Trophoblast cell (in vitro differentiated cells and primary cell): ENCODE data around the gene FBXW5.

Source experiments
- DNase-seq, 2 donors: peaks; one replicate each; pipeline ENCODE4 v3.0.0-alpha.2; 2016
- H2AFZ ChIP-seq: 2 replicates; pipeline ENCODE4 v1.6.1; 2013; ENCODE audit warnings: low read length, moderate library complexity, mild to moderate bottlenecking; ENCODE audit not compliant: insufficient read depth, poor library complexity
- H2AK5ac ChIP-seq: 2 replicates; pipeline ENCODE4 v1.6.1; 2013; ENCODE audit warnings: mild to moderate bottlenecking, low read length
- H2BK120ac ChIP-seq: 2 replicates; pipeline ENCODE4 v1.6.1; 2013; ENCODE audit warnings: low read length, mild to moderate bottlenecking, moderate library complexity; ENCODE audit not compliant: insufficient read depth, poor library complexity
- H2BK12ac ChIP-seq: 2 replicates; pipeline ENCODE4 v1.6.1; 2013; ENCODE audit warnings: mild to moderate bottlenecking, low read length, moderate library complexity
- H2BK5ac ChIP-seq: 2 replicates; pipeline ENCODE4 v1.6.1; 2013; ENCODE audit warnings: low read length, low read depth, moderate library complexity, mild to moderate bottlenecking; ENCODE audit not compliant: poor library complexity
- H3K14ac ChIP-seq: 2 replicates; pipeline ENCODE4 v1.6.1; 2013; ENCODE audit warnings: mild to moderate bottlenecking, low read length
- H3K18ac ChIP-seq: 2 replicates; pipeline ENCODE4 v1.6.1; 2013; ENCODE audit warnings: mild to moderate bottlenecking, low read length
- H3K23ac ChIP-seq: 2 replicates; pipeline ENCODE4 v1.6.1; 2013; ENCODE audit warnings: low read length
- H3K27ac ChIP-seq: 2 replicates; pipeline ENCODE4 v1.5.1; 2013; ENCODE audit warnings: low read depth, mild to moderate bottlenecking, inconsistent platforms, low read length, moderate library complexity
- H3K27me3 ChIP-seq: 2 replicates; pipeline ENCODE4 v1.6.1; 2013; ENCODE audit warnings: inconsistent platforms, mild to moderate bottlenecking, low read length, moderate library complexity; ENCODE audit not compliant: insufficient read depth
- H3K36me3 ChIP-seq, 2 experiments: 1 replicate in 1 of 2; 2 replicates in 1 of 2; pipeline ENCODE4 v1.6.1; 2013; ENCODE audit warnings: low read length in 2 of 2, mild to moderate bottlenecking in 2 of 2, moderate library complexity in 1 of 2; ENCODE audit not compliant: insufficient read depth in 2 of 2, control insufficient read depth in 1 of 2
- H3K4ac ChIP-seq: 2 replicates; pipeline ENCODE4 v1.6.1; 2013; ENCODE audit warnings: low read depth, mild to moderate bottlenecking, low read length, moderate library complexity
- H3K4me1 ChIP-seq, 2 experiments: 1 replicate in 1 of 2; 2 replicates in 1 of 2; pipeline ENCODE4 v1.6.1; 2013; ENCODE audit warnings: low read length in 2 of 2, mild to moderate bottlenecking in 2 of 2, moderate library complexity in 1 of 2; ENCODE audit not compliant: insufficient read depth in 2 of 2, control insufficient read depth in 1 of 2
- H3K4me2 ChIP-seq: 2 replicates; pipeline ENCODE4 v1.6.1; 2013; ENCODE audit warnings: inconsistent platforms, mild to moderate bottlenecking, low read length, moderate library complexity
- H3K4me3 ChIP-seq: 2 replicates; pipeline ENCODE4 v1.5.1; 2013; ENCODE audit warnings: mild to moderate bottlenecking, low read depth, low read length, inconsistent platforms
- H3K79me1 ChIP-seq: one replicate; pipeline ENCODE4 v1.6.1; 2013; ENCODE audit warnings: low read length
- H3K79me2 ChIP-seq: 2 replicates; pipeline ENCODE4 v1.6.1; 2013; ENCODE audit warnings: low read length, mild to moderate bottlenecking; ENCODE audit not compliant: control insufficient read depth, insufficient read depth, poor library complexity
- H3K9ac ChIP-seq: 2 replicates; pipeline ENCODE4 v1.6.1; 2013; ENCODE audit warnings: mild to moderate bottlenecking, low read length
- H3K9me3 ChIP-seq: 2 replicates; pipeline ENCODE4 v1.6.1; 2013; ENCODE audit warnings: low read depth, mild to moderate bottlenecking, control low read depth, inconsistent platforms, low read length; ENCODE audit not compliant: insufficient read depth
- H4K12ac ChIP-seq: 2 replicates; pipeline ENCODE4 v1.6.1; 2013; ENCODE audit warnings: low read depth, mild to moderate bottlenecking, low read length, moderate library complexity
- H4K8ac ChIP-seq: 2 replicates; pipeline ENCODE4 v1.6.1; 2013; ENCODE audit warnings: low read depth, mild to moderate bottlenecking, low read length, moderate library complexity
- H4K91ac ChIP-seq: one replicate; pipeline ENCODE4 v1.6.1; 2013; ENCODE audit warnings: low read depth, mild to moderate bottlenecking, low read length, moderate library complexity
- WGBS: extraction: QIAGEN DNeasy Blood & Tissue Kit; methylation state at CpG from one replicate; pipeline ENCODE4 v1.1.7; 2013; ENCODE audit warnings: missing lambda C conversion rate; ENCODE audit not compliant: insufficient read length, insufficient coverage; ENCODE audit errors: extremely low coverage; 5-methylcytosine and 5-hydroxymethylcytosine counted together

The FBXW5 gene

GRCh38 chr9:136978073-136978864 is 33.7 kb upstream of the FBXW5 start:
- Histone ChIP-seq H3K4ac (no peak overlapping the region), H3K18ac (no peak overlapping the region), H2BK12ac (no peak overlapping the region), H3K4me3 (no peak overlapping the region), H2AK5ac (no peak overlapping the region), H3K9me3 (peaks cover 2% of the 10 kb centered on the region), H3K79me2 (no peaks in the 10 kb centered on the region), H2AFZ (peak overlapping the region; percentile 23), H2BK5ac (no peak overlapping the region), H4K91ac (no peak overlapping the region), H3K14ac (no peak overlapping the region), H3K79me1 (no peaks in the 10 kb centered on the region), H4K12ac (no peak overlapping the region), H4K8ac (peak overlapping the region; percentile 21), H3K4me2 (peak overlapping the region; percentile 58), H3K4me1 (peaks cover 0 to 2% of the 10 kb centered on the region in 2 experiments), H3K36me3 (no peaks in the 10 kb centered on the region), H3K27me3 (no peaks in the 10 kb centered on the region), H3K23ac (no peak overlapping the region), H2BK120ac (no peak overlapping the region), H3K9ac (no peak overlapping the region), H3K27ac (no peak overlapping the region)
- no CpG with 5 or more reads among the region's 78 CpGs for WGBS
- DNase-seq, result peak; percentile 17 to 50

GRCh38 chr9:136977649-136978072 is 33.1 kb upstream of the FBXW5 start:
- no CpG with 5 or more reads among the region's 33 CpGs for WGBS
- Histone ChIP-seq H3K9ac (no peak overlapping the region), H4K8ac (peak overlapping the region; percentile 21)

GRCh38 chr9:136977223-136977622 is 32.7 kb upstream of the FBXW5 start, which contains the start of gene PTGDS:
TSS of gene PTGDS (plus strand) at chr9:136977504. CDS start at chr9:136977579, 75 bp downstream.
- H3K9me3 ChIP-seq, result peaks cover 2% of the 10 kb centered on the region
- no peaks in the 10 kb centered on the region for H3K79me2 ChIP-seq
- no peak within 1 kb of the TSS for H4K12ac ChIP-seq
- H4K91ac ChIP-seq, result no peak within 1 kb of the TSS
- no peaks in the 10 kb centered on the region for H3K27me3 ChIP-seq
- H4K8ac ChIP-seq, result peak within 1 kb of the TSS; percentile 21
- no peak within 1 kb of the TSS for H3K9ac ChIP-seq
- peak within 1 kb of the TSS; percentile 58 for H3K4me2 ChIP-seq
- H3K36me3 ChIP-seq, result no peaks in the 10 kb centered on the region
- peak within 1 kb of the TSS; percentile 46 for H3K4me3 ChIP-seq
- H3K79me1 ChIP-seq, result peaks cover 4% of the 10 kb centered on the region
- no peak for DNase-seq
- no peak within 1 kb of the TSS for H2AK5ac ChIP-seq
- peaks cover 0 to 2% of the 10 kb centered on the region in 2 experiments for H3K4me1 ChIP-seq
- H2BK5ac ChIP-seq, result no peak within 1 kb of the TSS
- H3K27ac ChIP-seq, result no peak within 1 kb of the TSS
- no peak within 1 kb of the TSS for H2BK120ac ChIP-seq
- H2AFZ ChIP-seq, result peak within 1 kb of the TSS; percentile 23
- H3K18ac ChIP-seq, result no peak within 1 kb of the TSS
- no peak within 1 kb of the TSS for H2BK12ac ChIP-seq
- H3K4ac ChIP-seq, result no peak within 1 kb of the TSS
- no peak within 1 kb of the TSS for H3K23ac ChIP-seq
- no CpG with 5 or more reads among the region's 10 CpGs for WGBS
- H3K14ac ChIP-seq, result no peak within 1 kb of the TSS

More at GRCh38 chr9:136977649-136978072, 33.1 kb upstream of the FBXW5 start:
- no peaks in the 10 kb centered on the region for H3K27me3 ChIP-seq
- no peak overlapping the region for H3K4ac ChIP-seq
- no peaks in the 10 kb centered on the region for H3K79me2 ChIP-seq
- H2BK5ac ChIP-seq, result no peak overlapping the region
- H2BK12ac ChIP-seq, result no peak overlapping the region
- H2AFZ ChIP-seq, result no peak overlapping the region
- H2AK5ac ChIP-seq, result no peak overlapping the region
- H3K4me1 ChIP-seq, result peaks cover 0 to 2% of the 10 kb centered on the region in 2 experiments
- no peak overlapping the region for H3K27ac ChIP-seq
- H4K91ac ChIP-seq, result no peak overlapping the region
- no peak overlapping the region for H4K12ac ChIP-seq
- DNase-seq, result no peak
- H3K9me3 ChIP-seq, result peaks cover 2% of the 10 kb centered on the region
- no peak overlapping the region for H2BK120ac ChIP-seq
- H3K4me2 ChIP-seq, result peak overlapping the region; percentile 58
- H3K14ac ChIP-seq, result no peak overlapping the region
- no peak overlapping the region for H3K18ac ChIP-seq
- no peak overlapping the region for H3K23ac ChIP-seq
- H3K36me3 ChIP-seq, result no peaks in the 10 kb centered on the region
- H3K79me1 ChIP-seq, result peaks cover under 1% of the 10 kb centered on the region
- H3K4me3 ChIP-seq, result peak overlapping the region; percentile 46

GRCh38 chr9:136975644-136976043 is 31.1 kb upstream of the FBXW5 start:
- Histone ChIP-seq H3K27me3 (no peaks in the 10 kb centered on the region), H3K14ac (no peak overlapping the region), H2AFZ (no peak overlapping the region), H2BK12ac (no peak overlapping the region), H4K91ac (no peak overlapping the region), H4K12ac (no peak overlapping the region), H2BK120ac (no peak overlapping the region), H3K18ac (no peak overlapping the region), H3K4me3 (no peak overlapping the region), H3K23ac (no peak overlapping the region), H4K8ac (no peak overlapping the region), H3K4me2 (no peak overlapping the region), H3K4ac (no peak overlapping the region), H3K79me2 (no peaks in the 10 kb centered on the region), H3K4me1 (peaks cover 0 to 2% of the 10 kb centered on the region in 2 experiments), H2BK5ac (no peak overlapping the region), H3K27ac (no peak overlapping the region), H3K36me3 (no peaks in the 10 kb centered on the region), H2AK5ac (no peak overlapping the region), H3K79me1 (peaks cover 9% of the 10 kb centered on the region), H3K9me3 (peaks cover 2% of the 10 kb centered on the region), H3K9ac (no peak overlapping the region)
- WGBS, result no CpG with 5 or more reads among the region's 14 CpGs
- DNase-seq, result no peak
